ENCODE data around the gene CCDC141.

DNA sequence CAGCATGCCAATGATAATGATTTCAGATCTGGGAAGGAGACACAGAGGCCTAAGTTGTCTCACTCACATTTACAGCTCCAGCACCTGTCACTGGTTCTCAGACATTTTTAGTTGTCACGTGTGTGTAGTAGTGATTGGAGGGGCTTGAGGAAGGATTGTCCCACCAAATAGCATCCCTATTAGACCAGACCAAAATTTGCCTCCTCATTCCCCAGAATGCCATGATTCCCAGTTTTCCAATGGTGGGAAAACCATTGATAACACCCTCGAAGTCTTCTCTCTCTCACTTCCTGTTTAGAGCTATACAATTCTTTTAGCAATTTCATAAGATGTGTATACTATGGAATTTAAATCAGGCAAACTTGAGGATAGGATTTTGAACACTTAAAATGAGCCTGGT is 52.5 kb downstream of the CCDC141 start:
- TF ChIP-seq, protein P1, sequence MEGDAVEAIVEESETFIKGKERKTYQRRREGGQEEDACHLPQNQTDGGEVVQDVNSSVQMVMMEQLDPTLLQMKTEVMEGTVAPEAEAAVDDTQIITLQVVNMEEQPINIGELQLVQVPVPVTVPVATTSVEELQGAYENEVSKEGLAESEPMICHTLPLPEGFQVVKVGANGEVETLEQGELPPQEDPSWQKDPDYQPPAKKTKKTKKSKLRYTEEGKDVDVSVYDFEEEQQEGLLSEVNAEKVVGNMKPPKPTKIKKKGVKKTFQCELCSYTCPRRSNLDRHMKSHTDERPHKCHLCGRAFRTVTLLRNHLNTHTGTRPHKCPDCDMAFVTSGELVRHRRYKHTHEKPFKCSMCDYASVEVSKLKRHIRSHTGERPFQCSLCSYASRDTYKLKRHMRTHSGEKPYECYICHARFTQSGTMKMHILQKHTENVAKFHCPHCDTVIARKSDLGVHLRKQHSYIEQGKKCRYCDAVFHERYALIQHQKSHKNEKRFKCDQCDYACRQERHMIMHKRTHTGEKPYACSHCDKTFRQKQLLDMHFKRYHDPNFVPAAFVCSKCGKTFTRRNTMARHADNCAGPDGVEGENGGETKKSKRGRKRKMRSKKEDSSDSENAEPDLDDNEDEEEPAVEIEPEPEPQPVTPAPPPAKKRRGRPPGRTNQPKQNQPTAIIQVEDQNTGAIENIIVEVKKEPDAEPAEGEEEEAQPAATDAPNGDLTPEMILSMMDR (IDR thresholded peaks at IDR 0.05): no peak
- no peak for TF ChIP-seq POLR2A (IDR thresholded peaks at IDR 0.05)

Data from Peyer's patch (tissue), 4 donors.